Measurements from ENCODE around the gene KCNMA1. TPM values are rescaled to one million over a fixed set of nuclear protein-coding genes. Genes with fewer than 3 reads are reported as not detected.
"Not testable (repeated sequence)": the region's sequence is repeated elsewhere in the genome, so short reads cannot be mapped to it uniquely, and the experiment has no call there.

KCNMA1 gene
- total and polyA plus RNA-seq, 8 donors: 0.92 to 155 (median 54.3) TPM

- peaks cover 0 to 34% (median 14%) of the 10 kb centered on the region in 4 donors for H3K4me1 ChIP-seq
- DNase-seq: no peak
- H3K9me3 ChIP-seq: no peaks in the 10 kb centered on the region
- TF ChIP-seq POLR2A (IDR thresholded peaks at IDR 0.05) (no peak), POLR2AphosphoS5 (IDR thresholded peaks at IDR 0.05) (no peak), CTCF (IDR thresholded peaks at IDR 0.05) (no peak), EP300 (IDR thresholded peaks at IDR 0.05) (no peak)
- peak overlapping the region in 3 of 5 donors; percentile 7 to 69 (median 29) for H3K27ac ChIP-seq
- H3K36me3 ChIP-seq: no peaks in the 10 kb centered on the region
- intact Hi-C loops (cut with DNase I; ENCODE audit: low total_unique reads): no loop called here
- no peak overlapping the region for H3K4me3 ChIP-seq
- no peaks in the 10 kb centered on the region for H3K27me3 ChIP-seq
- WGBS, 5 donors: 81 to 86% (median 83%) methylated on average over 6 to 10 of the region's 10 CpGs
Measured at GRCh38 chr10:77575271-77576006, 62.2 kb downstream of the KCNMA1 start.

GRCh38 chr10:77574438-77574837 is 63.2 kb downstream of the KCNMA1 start:
- WGBS, 5 donors: 44 to 67% (median 55%) methylated on average over 3 of the region's 3 CpGs
- Histone ChIP-seq H3K4me1 (peaks cover 0 to 34% (median 14%) of the 10 kb centered on the region in 4 donors), H3K36me3 (no peaks in the 10 kb centered on the region), H3K27me3 (no peaks in the 10 kb centered on the region), H3K4me3 (no peak overlapping the region), H3K27ac (peak overlapping the region in 2 of 5 donors; percentile 29 to 69), H3K9me3 (no peaks in the 10 kb centered on the region)
- intact Hi-C loops (cut with DNase I; ENCODE audit: low total_unique reads): no loop called here
- TF ChIP-seq EP300 (IDR thresholded peaks at IDR 0.05): no peak
- TF ChIP-seq CTCF (IDR thresholded peaks at IDR 0.05): no peak
- no peak for TF ChIP-seq POLR2A (IDR thresholded peaks at IDR 0.05)
- no peak for TF ChIP-seq POLR2AphosphoS5 (IDR thresholded peaks at IDR 0.05)
- DNase-seq: no peak

GRCh38 chr10:77572520-77572919 is 65.1 kb downstream of the KCNMA1 start:
- H3K27me3 ChIP-seq; H3K9me3 ChIP-seq; H3K36me3 ChIP-seq; intact Hi-C loops (cut with DNase I; ENCODE audit: low total_unique reads); H3K4me3 ChIP-seq; DNase-seq: not testable (repeated sequence)
- WGBS, 5 donors: 84 to 95% (median 86%) methylated on average over 4 of the region's 4 CpGs
- peak overlapping the region in 1 of 5 donors; percentile 69 for H3K27ac ChIP-seq
- H3K4me1 ChIP-seq: peaks cover 0 to 27% (median 8%) of the 10 kb centered on the region in 4 donors

GRCh38 chr10:77571490-77571889 is 66.1 kb downstream of the KCNMA1 start:
- Histone ChIP-seq H3K9me3 (no peaks in the 10 kb centered on the region), H3K27me3 (peaks cover 0 to under 1% (median 0%) of the 10 kb centered on the region in 3 donors), H3K27ac (peak overlapping the region in 2 of 5 donors; percentile 2 to 69), H3K4me1 (peaks cover 0 to 32% (median 8%) of the 10 kb centered on the region in 4 donors), H3K36me3 (no peaks in the 10 kb centered on the region), H3K4me3 (no peak overlapping the region)
- no peak for TF ChIP-seq POLR2A (IDR thresholded peaks at IDR 0.05)
- TF ChIP-seq CTCF (IDR thresholded peaks at IDR 0.05): no peak
- no peak for TF ChIP-seq EP300 (IDR thresholded peaks at IDR 0.05)
- TF ChIP-seq POLR2AphosphoS5 (IDR thresholded peaks at IDR 0.05): no peak
- WGBS, 5 donors: 17 to 54% (median 22%) methylated on average over 3 of the region's 3 CpGs
- peak; percentile 36 to 42 for DNase-seq
- intact Hi-C loops (cut with DNase I; ENCODE audit: low total_unique reads): no loop called here
